Measurements from ENCODE around the gene PTBP1.

- TF ChIP-seq, protein P1, sequence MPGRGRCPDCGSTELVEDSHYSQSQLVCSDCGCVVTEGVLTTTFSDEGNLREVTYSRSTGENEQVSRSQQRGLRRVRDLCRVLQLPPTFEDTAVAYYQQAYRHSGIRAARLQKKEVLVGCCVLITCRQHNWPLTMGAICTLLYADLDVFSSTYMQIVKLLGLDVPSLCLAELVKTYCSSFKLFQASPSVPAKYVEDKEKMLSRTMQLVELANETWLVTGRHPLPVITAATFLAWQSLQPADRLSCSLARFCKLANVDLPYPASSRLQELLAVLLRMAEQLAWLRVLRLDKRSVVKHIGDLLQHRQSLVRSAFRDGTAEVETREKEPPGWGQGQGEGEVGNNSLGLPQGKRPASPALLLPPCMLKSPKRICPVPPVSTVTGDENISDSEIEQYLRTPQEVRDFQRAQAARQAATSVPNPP (IDR thresholded peaks at IDR 0.05; ENCODE audit: borderline replicate concordance, insufficient read depth, insufficient read length) = no peak
- TF ChIP-seq CTCF (IDR thresholded peaks at IDR 0.05 in 2 of 3, conservative IDR thresholded peaks at IDR 0.05 in 1 of 3; ENCODE audit: insufficient read depth in 2 of 3, low read depth in 1 of 3, low read length in 3 of 3) = no peak
- no peak for TF ChIP-seq EZH2 (IDR thresholded peaks at IDR 0.05; ENCODE audit: borderline replicate concordance, low read depth, low read length)
- no peak for TF ChIP-seq DACH1 (IDR thresholded peaks at IDR 0.05; ENCODE audit: partially characterized antibody)
- no peak for TF ChIP-seq MAFG (tag; conservative IDR thresholded peaks at IDR 0.05)
Measured at GRCh38 chr19:787536-787935, 9.7 kb upstream of the PTBP1 start.

Data from K562 (cell line).